Stimulated activated CD4-positive, alpha-beta T cell treated with anti-CD3 and anti-CD28 coated beads, Interleukin-4, amount 100 ng/mL, for 24 hours (primary cell): ENCODE measurements around the gene TAF13.
"Not testable (repeated sequence)": the region's sequence is repeated elsewhere in the genome, so short reads cannot be mapped to it uniquely, and the experiment has no call there.

Experiments used
- DNase-seq: peaks from one replicate; pipeline ENCODE4 v3.0.0-alpha.2; 2020

TAF13 gene

DNA sequence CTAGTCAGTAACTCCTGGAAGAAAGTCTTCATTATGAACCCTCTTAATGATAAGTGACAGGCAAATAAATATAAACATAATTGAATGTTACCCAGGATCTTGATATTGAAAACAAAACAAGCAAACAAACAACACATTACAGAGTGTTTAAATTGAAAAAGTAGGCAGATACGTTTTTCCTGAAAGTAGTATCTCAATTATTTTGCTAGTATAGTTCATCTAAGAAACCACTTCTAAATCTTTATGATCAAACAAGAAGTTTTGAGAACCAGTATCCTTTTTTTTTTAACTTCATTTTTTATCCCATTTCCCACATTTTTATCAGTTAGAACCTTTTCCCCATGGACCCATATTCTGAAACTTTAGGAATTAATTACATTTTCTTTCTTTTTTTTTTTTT, 30.2 kb downstream of the TAF13 start:
- DNase-seq: no peak

DNA sequence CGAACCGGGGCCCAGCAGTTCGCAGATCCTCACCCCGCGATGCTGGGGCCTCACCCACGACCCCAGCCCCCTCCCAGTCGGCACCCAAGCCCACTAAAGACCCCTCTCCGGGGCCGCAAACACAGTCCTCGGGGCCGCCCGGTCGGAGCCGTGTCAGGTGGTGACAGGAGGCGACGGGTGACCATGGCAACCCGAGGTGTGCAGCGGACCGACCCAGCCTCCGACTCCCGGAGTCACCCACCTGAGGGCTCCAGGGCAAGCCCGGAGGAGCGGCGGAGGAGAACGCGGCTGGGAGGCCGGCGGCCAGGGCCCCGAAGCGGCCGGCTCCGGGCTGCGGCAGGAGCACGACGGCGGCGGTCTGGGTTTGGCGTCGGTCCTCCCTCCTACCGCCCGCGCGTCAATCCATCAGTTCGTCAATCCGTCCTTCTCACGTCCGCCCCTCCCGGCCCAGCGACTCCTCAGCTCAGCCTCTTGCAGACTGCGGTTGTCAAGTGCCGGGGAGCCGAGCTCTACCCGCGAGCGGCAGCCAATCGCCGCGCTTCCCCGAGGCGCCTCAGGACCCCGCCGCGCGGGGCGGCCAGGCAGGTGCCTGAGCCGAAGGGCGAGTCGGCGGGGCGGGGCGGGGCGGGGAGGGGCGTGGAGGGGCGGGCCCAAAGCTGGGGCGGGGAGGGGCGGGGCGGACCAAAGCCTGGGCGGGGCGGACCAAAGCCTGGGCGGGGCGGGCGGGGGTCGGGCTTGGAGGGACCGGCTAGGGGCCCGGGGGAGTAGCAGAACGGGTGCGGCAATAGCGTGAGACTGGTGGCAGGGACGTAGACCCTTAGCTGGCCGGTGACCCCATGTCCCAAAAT, 34.0 kb downstream of the TAF13 start, which contains the start of gene WDR47:
Gene WDR47, minus strand, starts transcription at position 482 of the 848 bp plus-strand sequence. CDS start 18,590 bp downstream, outside the sequence.
- DNase-seq: peak; percentile 97

DNA sequence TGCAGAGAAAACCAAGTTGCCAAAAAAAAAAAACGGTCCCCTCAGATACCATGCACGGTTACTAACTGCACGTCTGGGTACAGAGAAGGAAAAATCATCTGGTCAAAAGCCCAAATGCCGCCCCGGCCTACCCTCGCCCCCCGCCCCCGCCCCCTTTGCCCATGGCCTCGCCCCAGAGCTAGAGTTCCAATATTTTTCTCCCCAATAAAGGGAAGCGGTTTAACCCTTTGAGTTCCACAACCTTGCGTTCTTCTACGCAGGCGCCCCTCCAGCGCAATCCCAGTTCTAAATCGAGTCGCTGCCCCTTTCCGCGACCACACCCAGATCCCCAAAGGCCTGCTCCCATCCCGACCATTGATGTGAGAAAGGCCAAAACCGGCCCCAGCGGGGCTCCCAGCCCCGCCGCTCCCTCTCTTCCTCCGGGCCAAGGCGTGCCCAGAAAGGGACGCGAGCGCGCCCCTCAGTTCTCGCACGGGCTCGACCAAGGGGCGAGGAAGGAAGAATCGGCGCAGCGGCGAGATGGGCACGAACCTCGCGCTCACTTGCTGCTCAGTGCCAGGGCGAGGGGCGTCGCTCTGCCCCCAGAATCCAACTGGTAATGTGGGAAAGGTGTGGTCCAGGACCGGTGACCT, 34.7 kb downstream of the TAF13 start:
- peak; percentile 18 for DNase-seq

DNA sequence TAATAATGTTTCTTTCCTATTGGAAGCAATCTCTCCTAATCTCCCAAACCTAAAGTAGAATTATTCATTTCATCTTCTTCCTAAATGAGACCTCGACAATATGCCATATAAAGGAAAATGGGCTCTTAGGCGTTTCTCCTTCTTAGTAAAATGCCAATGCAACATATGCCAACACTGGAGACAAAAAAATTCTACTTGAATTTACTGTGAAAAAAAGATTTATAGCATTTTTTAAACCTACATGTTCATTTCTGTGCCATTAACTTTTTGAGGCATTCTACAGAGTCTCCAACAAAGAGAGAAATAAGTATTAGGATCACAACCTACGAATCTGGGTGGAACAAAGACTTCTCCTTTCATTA, 35.2 kb downstream of the TAF13 start:
- DNase-seq: no peak

DNA sequence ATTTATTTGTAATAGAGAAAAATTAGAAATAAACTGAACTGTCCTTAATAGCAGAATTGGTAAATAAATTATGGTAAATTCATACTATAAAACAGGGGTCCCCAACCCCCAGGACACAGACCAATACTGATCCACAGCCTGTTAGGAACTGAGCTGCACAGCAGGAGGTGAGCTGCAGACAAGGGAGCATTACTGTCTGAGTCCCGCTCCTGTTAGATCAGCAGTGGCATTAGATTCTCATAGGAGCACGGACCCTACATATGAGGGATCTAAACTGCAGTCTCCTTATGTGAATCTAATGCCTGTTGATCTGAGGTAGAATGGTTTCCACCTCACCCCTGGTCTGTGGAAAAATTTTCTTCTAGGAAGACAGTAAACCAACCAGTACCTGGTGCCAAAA, 41.4 kb downstream of the TAF13 start:
- no peak for DNase-seq

DNA sequence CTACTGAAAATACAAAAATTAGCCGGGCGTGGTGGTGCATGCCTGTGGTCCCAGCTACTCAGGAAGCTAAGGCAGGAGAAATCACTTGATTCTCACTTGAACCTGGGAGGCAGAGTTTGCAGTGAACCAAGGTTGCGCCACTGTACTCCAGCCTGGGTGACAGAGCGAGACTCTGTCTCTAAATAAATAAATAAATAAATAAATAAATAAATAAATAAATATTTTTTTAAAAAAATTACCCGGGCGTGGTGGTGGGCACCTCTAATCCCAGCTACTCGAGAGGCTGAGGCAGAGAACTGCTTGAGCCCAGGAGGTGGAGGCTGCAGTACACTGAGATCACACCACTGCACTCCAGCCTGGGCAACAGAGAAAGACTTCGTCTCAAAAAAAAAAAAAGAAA, 46.3 kb downstream of the TAF13 start:
- not testable (repeated sequence) for DNase-seq

DNA sequence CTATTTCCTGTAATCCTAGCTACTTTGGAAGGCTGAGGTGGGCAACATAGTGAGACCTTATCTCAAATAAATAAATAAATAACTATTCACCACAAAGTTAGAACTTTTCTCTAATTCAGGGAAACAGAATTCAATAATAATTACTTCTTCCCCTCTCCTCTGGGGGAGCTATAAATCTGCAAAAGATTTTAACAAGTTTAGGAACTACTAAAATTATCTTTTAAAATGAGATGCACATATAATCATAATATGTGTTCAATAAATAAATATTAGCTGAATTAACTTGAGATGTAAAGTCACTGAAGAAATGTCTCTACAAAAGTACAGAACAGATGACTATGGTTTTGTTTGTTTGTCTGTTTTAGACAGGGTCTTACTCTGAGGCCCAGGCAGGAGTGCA, 48.0 kb downstream of the TAF13 start:
- DNase-seq: no peak

DNA sequence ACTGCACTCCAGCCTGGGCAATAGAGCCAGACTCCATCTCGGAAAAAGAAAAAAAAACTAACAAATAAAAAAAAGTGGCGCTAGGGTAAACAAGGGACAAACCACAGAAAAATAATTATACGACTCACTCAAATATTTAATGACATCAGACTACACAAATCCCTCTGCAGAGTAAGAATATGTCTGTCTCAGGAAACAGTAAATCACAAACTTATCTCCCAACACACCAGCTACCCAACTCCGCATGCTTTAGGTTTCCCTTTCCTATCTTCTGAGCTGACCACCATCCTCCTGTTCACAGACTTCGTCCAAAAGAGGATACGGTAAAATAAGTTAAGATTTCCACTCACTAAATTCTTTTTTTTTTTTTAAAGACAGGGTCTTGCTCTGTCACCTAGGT, 50.1 kb downstream of the TAF13 start:
- no peak for DNase-seq

DNA sequence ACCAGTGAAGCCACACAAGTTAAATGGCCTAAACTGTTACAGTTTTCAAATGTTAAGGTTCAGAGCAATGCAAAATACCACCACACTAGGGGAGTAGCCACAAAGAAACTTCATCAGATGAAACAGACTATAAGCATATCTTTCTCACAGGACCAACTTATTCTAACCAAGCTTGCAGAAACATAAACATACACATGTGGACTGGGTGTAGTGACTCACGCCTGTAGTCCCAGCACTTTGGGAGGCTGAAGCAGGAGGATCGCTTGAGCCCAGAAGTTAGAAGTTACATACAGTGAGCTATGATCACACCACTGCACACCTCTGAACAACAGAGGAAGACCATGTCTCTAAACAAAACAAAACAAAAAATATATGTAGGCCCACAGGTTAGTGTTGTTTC, 51.2 kb downstream of the TAF13 start:
- DNase-seq: no peak

DNA sequence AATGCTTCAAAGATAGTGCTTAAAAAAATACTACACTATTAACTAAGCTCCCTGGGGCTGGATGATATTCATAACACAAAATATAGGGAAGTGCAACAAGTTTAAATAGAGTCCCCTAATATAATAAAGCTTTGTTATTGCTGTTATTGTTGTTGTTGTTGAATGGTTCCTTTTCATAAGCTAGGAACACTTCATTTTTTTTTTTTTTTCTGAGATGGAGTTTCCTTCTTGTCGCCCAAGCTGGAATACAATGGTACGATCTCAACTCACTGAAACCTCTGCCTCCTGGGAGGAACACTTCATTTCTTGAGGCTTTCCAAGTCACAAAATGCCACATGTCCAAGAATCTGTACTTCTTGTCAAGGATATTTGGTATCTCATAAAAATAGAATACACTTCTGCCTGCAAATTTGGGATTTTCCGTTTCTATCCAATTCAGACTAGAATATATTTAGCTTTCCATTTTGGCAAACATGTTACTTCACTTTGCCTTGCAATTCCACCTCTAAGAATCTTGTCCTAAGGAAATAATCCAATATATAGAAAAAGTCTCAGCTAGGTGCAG, 55.0 kb downstream of the TAF13 start:
- no peak for DNase-seq

DNA sequence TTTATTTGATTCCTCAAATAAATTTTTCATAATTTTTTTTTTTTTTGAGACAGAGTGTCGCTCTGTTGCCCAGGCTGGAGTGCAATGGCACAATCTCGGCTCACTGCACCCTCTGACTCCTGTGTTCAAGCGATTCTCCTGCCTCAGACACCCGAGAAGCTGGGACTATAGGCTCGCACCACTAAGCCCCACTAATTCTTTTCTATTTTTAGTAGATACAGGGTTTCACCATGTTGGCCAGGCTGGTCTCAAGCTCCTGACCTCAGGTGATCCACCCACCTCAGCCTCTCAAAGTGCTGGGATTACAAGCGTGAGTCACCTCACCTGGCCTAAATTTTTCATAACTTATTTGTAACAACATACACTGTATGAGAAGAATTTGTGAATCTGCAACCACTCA, 58.1 kb downstream of the TAF13 start:
- not testable (repeated sequence) for DNase-seq

DNA sequence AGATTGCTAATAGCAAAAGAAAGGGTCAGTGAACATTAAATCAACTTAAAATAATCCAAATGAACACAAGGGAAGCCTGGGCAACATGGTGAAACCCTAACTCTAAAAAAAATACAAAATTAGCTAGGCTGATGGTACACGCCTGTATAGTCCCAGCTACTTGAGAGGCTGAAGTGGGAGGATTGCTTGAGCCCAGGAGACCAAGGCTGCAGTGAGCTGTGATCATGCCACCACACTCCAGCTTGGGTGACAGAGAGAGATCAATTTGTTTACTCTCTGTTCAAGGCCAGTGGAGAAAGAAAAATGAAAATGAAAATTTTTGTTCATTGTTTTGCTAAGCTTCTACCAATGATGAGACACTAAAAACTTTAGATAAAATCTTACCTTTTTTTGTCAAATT, 58.7 kb downstream of the TAF13 start:
- DNase-seq: no peak
